GM23338 (cell line): Measurements from ENCODE around the gene FLG2. TPM values are rescaled to one million over a fixed set of nuclear protein-coding genes. Genes with fewer than 3 reads are reported as not detected.

Source experiments
- ATAC-seq: fragments of 200-7000 bp; cut with Tn5 transposase; 3 replicates; pipeline ENCODE4 v1.9.1; 2020
- DNase-seq: peaks from one replicate; pipeline ENCODE4 v3.0.0-alpha.2; 2015; ENCODE audit warnings: low spot score
- H2AFZ ChIP-seq: fragments of 200-600 bp; sonication (generic); 2 replicates; pipeline ENCODE4 v1.8.0; 2016; ENCODE audit warnings: antibody characterized with exemption, mild to moderate bottlenecking, moderate library complexity
- H3F3A ChIP-seq: fragments of 200-600 bp; sonication (generic); replicated peaks from 2 replicates; pipeline ENCODE4 v1.8.0; 2017; ENCODE audit warnings: antibody characterized with exemption, mixed run types, low read depth
- H3K27ac ChIP-seq: fragments of 200-600 bp; sonication (generic); 2 replicates; pipeline ENCODE4 v1.6.1; 2016; ENCODE audit warnings: low read depth
- H3K27me3 ChIP-seq: fragments of 200-600 bp; sonication (generic); 2 replicates; pipeline ENCODE4 v1.8.0; 2016; ENCODE audit warnings: mild to moderate bottlenecking, mixed run types, moderate library complexity; ENCODE audit not compliant: insufficient read depth
- H3K36me3 ChIP-seq: fragments of 200-600 bp; sonication (generic); 2 replicates; pipeline ENCODE4 v1.8.0; 2016; ENCODE audit warnings: mild to moderate bottlenecking; ENCODE audit not compliant: insufficient read depth
- H3K4me1 ChIP-seq: fragments of 200-600 bp; sonication (generic); 2 replicates; pipeline ENCODE4 v1.8.0; 2016; ENCODE audit warnings: mild to moderate bottlenecking, moderate library complexity; ENCODE audit not compliant: insufficient read depth
- H3K4me2 ChIP-seq: fragments of 200-600 bp; sonication (generic); 2 replicates; pipeline ENCODE4 v1.7.1; 2017; ENCODE audit warnings: mixed run types
- H3K4me3 ChIP-seq: fragments of 200-600 bp; sonication (generic); 2 replicates; pipeline ENCODE4 v1.6.1; 2016; ENCODE audit warnings: mixed run types
- H3K79me2 ChIP-seq: fragments of 200-600 bp; sonication (generic); replicated peaks from 2 replicates; pipeline ENCODE4 v1.8.0; 2017; ENCODE audit warnings: mild to moderate bottlenecking; ENCODE audit not compliant: insufficient read depth
- H3K9me2 ChIP-seq: fragments of 200-600 bp; sonication (generic); 2 replicates; pipeline ENCODE4 v1.8.0; 2017; ENCODE audit not compliant: insufficient read depth
- H4K20me1 ChIP-seq: fragments of 200-600 bp; sonication (generic); replicated peaks from 2 replicates; pipeline ENCODE4 v1.8.0; 2017; ENCODE audit warnings: mild to moderate bottlenecking; ENCODE audit not compliant: insufficient read depth
- H3K27ac Mint-ChIP-seq: 2 replicates; pipeline ENCODE4 v1.8.0; 2020; ENCODE audit warnings: inconsistent platforms, mild to moderate bottlenecking, moderate library complexity, mixed read lengths
- H3K27me3 Mint-ChIP-seq: 3 replicates; pipeline ENCODE4 v1.8.0; 2022; ENCODE audit warnings: low read depth, mild to moderate bottlenecking, moderate library complexity, mixed read lengths, inconsistent platforms; ENCODE audit not compliant: insufficient read depth, poor library complexity
- H3K36me3 Mint-ChIP-seq: 3 replicates; pipeline ENCODE4 v1.8.0; 2021; ENCODE audit warnings: low read depth, mild to moderate bottlenecking, inconsistent platforms, moderate library complexity, mixed read lengths
- H3K4me1 Mint-ChIP-seq: 3 replicates; pipeline ENCODE4 v1.8.0; 2020; ENCODE audit warnings: mild to moderate bottlenecking, inconsistent platforms, mixed read lengths
- H3K4me3 Mint-ChIP-seq: 3 replicates; pipeline ENCODE4 v1.8.0; 2021; ENCODE audit warnings: moderate library complexity, mild to moderate bottlenecking, inconsistent platforms, mixed read lengths
- H3K9me3 Mint-ChIP-seq: 3 replicates; pipeline ENCODE4 v1.8.0; 2020; ENCODE audit warnings: moderate library complexity, mild to moderate bottlenecking, inconsistent platforms, mixed read lengths
- CREB1 ChIP-seq: fragments of 250-450 bp; sonication (Bioruptor Pico); IDR thresholded peaks from 2 replicates; pipeline ENCODE4 v1.5.0; 2020; ENCODE audit warnings: low read depth, mild to moderate bottlenecking, moderate library complexity
- EZH2 ChIP-seq: fragments of 200-600 bp; sonication (generic); IDR thresholded peaks from one replicate; pipeline ENCODE4 v1.8.0; 2017; ENCODE audit warnings: antibody characterized with exemption, mild to moderate bottlenecking, low read depth; ENCODE audit not compliant: unreplicated experiment
- EZH2phosphoT487 ChIP-seq: fragments of 200-600 bp; sonication (generic); IDR thresholded peaks from one replicate; pipeline ENCODE4 v1.8.1; 2018; ENCODE audit warnings: antibody characterized with exemption; ENCODE audit not compliant: unreplicated experiment
- POLR2AphosphoS5 ChIP-seq: IDR thresholded peaks from 2 replicates; pipeline ENCODE4 v1.6.1; 2016; ENCODE audit warnings: antibody characterized with exemption, low read depth
- STAT1 ChIP-seq: IDR thresholded peaks from one replicate; pipeline ENCODE4 v1.6.1; 2016; ENCODE audit warnings: antibody characterized with exemption; ENCODE audit not compliant: unreplicated experiment
- ZNF114 ChIP-seq: fragments of 250-450 bp; sonication (Bioruptor Pico); IDR thresholded peaks from 2 replicates; pipeline ENCODE4 v1.5.0; 2020; ENCODE audit warnings: mild to moderate bottlenecking, moderate library complexity
- ZNF331 ChIP-seq: fragments of 250-450 bp; sonication (Bioruptor Pico); IDR thresholded peaks from 2 replicates; pipeline ENCODE4 v1.5.0; 2020; ENCODE audit warnings: low read depth, mild to moderate bottlenecking, moderate library complexity
- polyA plus RNA-seq: library from polyadenylated mRNA; unstranded; fragments of >200 nt; fragmentation: Nextera tagmentation; extraction: Ambion mirVana; gene quantifications from 2 replicates; pipeline ENCODE4 v1.2.1, GENCODE V29; 2016
- total RNA-seq: library from RNA; depleted of rRNA; stranded (reverse); fragments of >200 nt; shearing (Covaris generic); gene quantifications from 2 replicates; pipeline ENCODE4 v1.2.3, GENCODE V29; 2014
- TF ChIP-seq, protein P1 (sequence below): fragments of 250-450 bp; sonication (Bioruptor Pico); IDR thresholded peaks from 2 replicates; pipeline ENCODE4 v1.5.0; 2020; ENCODE audit warnings: mild to moderate bottlenecking, moderate library complexity
- TF ChIP-seq, protein P2 (sequence below): IDR thresholded peaks from 2 replicates; pipeline ENCODE4 v1.6.1; 2016; ENCODE audit warnings: antibody characterized with exemption
- TF ChIP-seq, protein P3 (sequence below), 2 experiments: fragments of 200-600 bp in 1 of 2; sonication (generic) in 1 of 2; conservative IDR thresholded peaks; 2 replicates each; pipeline versions ENCODE4 v1.5.1 to v1.6.1; 2016 to 2017; ENCODE audit warnings: antibody characterized with exemption in 2 of 2, low read depth in 2 of 2, mild to moderate bottlenecking in 2 of 2, moderate library complexity in 1 of 2
- TF ChIP-seq, protein P4 (sequence below): IDR thresholded peaks from one replicate; pipeline ENCODE4 v1.6.1; 2018; ENCODE audit warnings: antibody characterized with exemption; ENCODE audit not compliant: unreplicated experiment

The FLG2 gene
- total and polyA plus RNA-seq, 2 experiments from 2014 or later, result not detected

DNA sequence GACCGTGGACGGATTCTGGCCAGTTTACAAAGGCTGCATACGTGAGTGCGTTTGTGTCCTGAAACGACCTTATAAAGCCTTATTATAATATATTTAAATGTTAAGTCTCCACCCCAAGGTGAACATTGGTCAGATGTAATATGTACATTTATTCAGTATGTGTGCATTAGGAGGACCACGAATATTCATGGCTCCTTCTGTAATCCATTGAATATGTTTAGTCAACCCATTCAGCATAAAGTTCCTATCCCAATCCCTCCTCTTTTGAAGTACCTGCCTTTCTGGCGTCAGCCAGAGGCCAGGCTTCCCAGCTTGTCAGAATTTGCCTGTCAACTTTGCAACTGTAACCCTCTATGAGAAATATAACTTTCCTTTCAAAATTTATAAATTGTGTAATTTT, 24.4 kb downstream of the FLG2 start (continued):
- TF ChIP-seq, protein P1, sequence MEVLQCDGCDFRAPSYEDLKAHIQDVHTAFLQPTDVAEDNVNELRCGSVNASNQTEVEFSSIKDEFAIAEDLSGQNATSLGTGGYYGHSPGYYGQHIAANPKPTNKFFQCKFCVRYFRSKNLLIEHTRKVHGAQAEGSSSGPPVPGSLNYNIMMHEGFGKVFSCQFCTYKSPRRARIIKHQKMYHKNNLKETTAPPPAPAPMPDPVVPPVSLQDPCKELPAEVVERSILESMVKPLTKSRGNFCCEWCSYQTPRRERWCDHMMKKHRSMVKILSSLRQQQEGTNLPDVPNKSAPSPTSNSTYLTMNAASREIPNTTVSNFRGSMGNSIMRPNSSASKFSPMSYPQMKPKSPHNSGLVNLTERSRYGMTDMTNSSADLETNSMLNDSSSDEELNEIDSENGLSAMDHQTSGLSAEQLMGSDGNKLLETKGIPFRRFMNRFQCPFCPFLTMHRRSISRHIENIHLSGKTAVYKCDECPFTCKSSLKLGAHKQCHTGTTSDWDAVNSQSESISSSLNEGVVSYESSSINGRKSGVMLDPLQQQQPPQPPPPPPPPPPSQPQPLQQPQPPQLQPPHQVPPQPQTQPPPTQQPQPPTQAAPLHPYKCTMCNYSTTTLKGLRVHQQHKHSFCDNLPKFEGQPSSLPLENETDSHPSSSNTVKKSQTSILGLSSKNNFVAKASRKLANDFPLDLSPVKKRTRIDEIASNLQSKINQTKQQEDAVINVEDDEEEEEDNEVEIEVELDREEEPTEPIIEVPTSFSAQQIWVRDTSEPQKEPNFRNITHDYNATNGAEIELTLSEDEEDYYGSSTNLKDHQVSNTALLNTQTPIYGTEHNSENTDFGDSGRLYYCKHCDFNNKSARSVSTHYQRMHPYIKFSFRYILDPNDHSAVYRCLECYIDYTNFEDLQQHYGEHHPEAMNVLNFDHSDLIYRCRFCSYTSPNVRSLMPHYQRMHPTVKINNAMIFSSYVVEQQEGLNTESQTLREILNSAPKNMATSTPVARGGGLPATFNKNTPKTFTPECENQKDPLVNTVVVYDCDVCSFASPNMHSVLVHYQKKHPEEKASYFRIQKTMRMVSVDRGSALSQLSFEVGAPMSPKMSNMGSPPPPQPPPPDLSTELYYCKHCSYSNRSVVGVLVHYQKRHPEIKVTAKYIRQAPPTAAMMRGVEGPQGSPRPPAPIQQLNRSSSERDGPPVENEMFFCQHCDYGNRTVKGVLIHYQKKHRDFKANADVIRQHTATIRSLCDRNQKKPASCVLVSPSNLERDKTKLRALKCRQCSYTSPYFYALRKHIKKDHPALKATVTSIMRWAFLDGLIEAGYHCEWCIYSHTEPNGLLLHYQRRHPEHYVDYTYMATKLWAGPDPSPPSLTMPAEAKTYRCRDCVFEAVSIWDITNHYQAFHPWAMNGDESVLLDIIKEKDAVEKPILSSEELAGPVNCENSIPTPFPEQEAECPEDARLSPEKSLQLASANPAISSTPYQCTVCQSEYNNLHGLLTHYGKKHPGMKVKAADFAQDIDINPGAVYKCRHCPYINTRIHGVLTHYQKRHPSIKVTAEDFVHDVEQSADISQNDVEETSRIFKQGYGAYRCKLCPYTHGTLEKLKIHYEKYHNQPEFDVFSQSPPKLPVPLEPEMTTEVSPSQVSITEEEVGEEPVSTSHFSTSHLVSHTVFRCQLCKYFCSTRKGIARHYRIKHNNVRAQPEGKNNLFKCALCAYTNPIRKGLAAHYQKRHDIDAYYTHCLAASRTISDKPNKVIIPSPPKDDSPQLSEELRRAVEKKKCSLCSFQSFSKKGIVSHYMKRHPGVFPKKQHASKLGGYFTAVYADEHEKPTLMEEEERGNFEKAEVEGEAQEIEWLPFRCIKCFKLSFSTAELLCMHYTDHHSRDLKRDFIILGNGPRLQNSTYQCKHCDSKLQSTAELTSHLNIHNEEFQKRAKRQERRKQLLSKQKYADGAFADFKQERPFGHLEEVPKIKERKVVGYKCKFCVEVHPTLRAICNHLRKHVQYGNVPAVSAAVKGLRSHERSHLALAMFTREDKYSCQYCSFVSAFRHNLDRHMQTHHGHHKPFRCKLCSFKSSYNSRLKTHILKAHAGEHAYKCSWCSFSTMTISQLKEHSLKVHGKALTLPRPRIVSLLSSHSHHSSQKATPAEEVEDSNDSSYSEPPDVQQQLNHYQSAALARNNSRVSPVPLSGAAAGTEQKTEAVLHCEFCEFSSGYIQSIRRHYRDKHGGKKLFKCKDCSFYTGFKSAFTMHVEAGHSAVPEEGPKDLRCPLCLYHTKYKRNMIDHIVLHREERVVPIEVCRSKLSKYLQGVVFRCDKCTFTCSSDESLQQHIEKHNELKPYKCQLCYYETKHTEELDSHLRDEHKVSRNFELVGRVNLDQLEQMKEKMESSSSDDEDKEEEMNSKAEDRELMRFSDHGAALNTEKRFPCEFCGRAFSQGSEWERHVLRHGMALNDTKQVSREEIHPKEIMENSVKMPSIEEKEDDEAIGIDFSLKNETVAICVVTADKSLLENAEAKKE, result no peak
- TF ChIP-seq POLR2AphosphoS5 (no peak), EZH2 (no peak), ZNF114 (CRISPR knock-in tag) (no peak), EZH2phosphoT487 (no peak), STAT1 (no peak), ZNF331 (CRISPR knock-in tag) (no peak)
- TF ChIP-seq, protein P2, sequence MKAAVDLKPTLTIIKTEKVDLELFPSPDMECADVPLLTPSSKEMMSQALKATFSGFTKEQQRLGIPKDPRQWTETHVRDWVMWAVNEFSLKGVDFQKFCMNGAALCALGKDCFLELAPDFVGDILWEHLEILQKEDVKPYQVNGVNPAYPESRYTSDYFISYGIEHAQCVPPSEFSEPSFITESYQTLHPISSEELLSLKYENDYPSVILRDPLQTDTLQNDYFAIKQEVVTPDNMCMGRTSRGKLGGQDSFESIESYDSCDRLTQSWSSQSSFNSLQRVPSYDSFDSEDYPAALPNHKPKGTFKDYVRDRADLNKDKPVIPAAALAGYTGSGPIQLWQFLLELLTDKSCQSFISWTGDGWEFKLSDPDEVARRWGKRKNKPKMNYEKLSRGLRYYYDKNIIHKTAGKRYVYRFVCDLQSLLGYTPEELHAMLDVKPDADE, result no peak

DNA sequence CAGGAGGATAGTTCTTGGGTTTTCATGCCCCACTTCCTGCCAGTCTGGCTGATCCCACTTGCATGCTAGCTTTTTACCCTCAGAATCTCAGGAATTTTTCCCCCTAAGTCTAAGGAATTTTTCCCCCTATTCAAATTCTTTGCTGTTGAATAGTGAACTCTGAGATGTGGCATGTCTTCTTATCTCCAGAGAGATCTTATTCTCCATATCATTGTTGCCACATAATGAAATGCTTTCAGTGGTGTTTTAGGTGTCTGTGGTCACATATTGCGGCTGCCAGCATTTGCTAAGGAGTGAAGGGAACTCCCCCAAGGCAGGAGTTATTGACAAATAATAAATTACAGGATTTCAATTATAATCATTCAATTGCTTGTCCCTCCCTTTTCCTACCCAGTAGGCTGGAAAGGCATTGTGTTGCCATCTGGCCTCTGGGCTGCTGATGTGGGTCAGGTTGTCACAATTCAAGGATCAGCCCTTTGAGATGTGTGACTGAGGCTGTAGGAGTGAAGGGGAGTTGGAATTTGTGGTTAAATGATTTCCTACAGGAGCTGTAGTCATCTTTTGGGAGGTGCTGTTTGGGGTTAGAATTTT, 30.9 kb downstream of the FLG2 start:
- DNase-seq, result peak; percentile 16
- TF ChIP-seq, protein P3, sequence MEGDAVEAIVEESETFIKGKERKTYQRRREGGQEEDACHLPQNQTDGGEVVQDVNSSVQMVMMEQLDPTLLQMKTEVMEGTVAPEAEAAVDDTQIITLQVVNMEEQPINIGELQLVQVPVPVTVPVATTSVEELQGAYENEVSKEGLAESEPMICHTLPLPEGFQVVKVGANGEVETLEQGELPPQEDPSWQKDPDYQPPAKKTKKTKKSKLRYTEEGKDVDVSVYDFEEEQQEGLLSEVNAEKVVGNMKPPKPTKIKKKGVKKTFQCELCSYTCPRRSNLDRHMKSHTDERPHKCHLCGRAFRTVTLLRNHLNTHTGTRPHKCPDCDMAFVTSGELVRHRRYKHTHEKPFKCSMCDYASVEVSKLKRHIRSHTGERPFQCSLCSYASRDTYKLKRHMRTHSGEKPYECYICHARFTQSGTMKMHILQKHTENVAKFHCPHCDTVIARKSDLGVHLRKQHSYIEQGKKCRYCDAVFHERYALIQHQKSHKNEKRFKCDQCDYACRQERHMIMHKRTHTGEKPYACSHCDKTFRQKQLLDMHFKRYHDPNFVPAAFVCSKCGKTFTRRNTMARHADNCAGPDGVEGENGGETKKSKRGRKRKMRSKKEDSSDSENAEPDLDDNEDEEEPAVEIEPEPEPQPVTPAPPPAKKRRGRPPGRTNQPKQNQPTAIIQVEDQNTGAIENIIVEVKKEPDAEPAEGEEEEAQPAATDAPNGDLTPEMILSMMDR (conservative IDR thresholded peaks at IDR 0.05; ENCODE audit: low read depth in 2 of 2), result no peak
- TF ChIP-seq EZH2 (no peak), CREB1 (no peak)
- TF ChIP-seq, protein P2, result no peak
- TF ChIP-seq, protein P4, sequence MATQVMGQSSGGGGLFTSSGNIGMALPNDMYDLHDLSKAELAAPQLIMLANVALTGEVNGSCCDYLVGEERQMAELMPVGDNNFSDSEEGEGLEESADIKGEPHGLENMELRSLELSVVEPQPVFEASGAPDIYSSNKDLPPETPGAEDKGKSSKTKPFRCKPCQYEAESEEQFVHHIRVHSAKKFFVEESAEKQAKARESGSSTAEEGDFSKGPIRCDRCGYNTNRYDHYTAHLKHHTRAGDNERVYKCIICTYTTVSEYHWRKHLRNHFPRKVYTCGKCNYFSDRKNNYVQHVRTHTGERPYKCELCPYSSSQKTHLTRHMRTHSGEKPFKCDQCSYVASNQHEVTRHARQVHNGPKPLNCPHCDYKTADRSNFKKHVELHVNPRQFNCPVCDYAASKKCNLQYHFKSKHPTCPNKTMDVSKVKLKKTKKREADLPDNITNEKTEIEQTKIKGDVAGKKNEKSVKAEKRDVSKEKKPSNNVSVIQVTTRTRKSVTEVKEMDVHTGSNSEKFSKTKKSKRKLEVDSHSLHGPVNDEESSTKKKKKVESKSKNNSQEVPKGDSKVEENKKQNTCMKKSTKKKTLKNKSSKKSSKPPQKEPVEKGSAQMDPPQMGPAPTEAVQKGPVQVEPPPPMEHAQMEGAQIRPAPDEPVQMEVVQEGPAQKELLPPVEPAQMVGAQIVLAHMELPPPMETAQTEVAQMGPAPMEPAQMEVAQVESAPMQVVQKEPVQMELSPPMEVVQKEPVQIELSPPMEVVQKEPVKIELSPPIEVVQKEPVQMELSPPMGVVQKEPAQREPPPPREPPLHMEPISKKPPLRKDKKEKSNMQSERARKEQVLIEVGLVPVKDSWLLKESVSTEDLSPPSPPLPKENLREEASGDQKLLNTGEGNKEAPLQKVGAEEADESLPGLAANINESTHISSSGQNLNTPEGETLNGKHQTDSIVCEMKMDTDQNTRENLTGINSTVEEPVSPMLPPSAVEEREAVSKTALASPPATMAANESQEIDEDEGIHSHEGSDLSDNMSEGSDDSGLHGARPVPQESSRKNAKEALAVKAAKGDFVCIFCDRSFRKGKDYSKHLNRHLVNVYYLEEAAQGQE, result no peak

More for the DNA sequence above, 30.9 kb downstream of the FLG2 start:
- H3K27ac ChIP-seq, result no peak overlapping the region
- H3K4me3 Mint-ChIP-seq, result no peak overlapping the region
- no peaks in the 10 kb centered on the region for H3K27me3 ChIP-seq
- no peaks in the 10 kb centered on the region for H3K27me3 Mint-ChIP-seq
- no peaks in the 10 kb centered on the region for H3K9me3 Mint-ChIP-seq
- H3K4me2 ChIP-seq, result no peak overlapping the region
- H3K36me3 ChIP-seq, result no peaks in the 10 kb centered on the region
- H3K9me2 ChIP-seq, result no peaks in the 10 kb centered on the region; the same call in none of the 2 replicates
- H3K27ac Mint-ChIP-seq, result no peak overlapping the region
- no peak overlapping the region for H3K4me3 ChIP-seq
- H3K79me2 ChIP-seq, result no peaks in the 10 kb centered on the region
- H3K4me1 Mint-ChIP-seq, result peaks cover 4% of the 10 kb centered on the region; the same call in 1 of the 3 replicates
- no peaks in the 10 kb centered on the region for H4K20me1 ChIP-seq
- H3K36me3 Mint-ChIP-seq, result no peaks in the 10 kb centered on the region
- ATAC-seq, result no peak; the same call in 2 of the 3 replicates
- H3F3A ChIP-seq, result no peaks in the 10 kb centered on the region
- peak overlapping the region; percentile 67 for H2AFZ ChIP-seq
- peaks cover 6% of the 10 kb centered on the region for H3K4me1 ChIP-seq
